Renal cortex interstitium (tissue), 11 donors: ENCODE data around the gene SKA2. TPM values are rescaled to one million over a fixed set of nuclear protein-coding genes. Genes with fewer than 3 reads are reported as not detected.

Source experiments
- DNase-seq, 11 donors: peaks; one replicate each; pipeline ENCODE4 v3.0.0-alpha.2; 2013; ENCODE audit warnings: low read depth in 9 of 11, low spot score in 4 of 11; ENCODE audit errors: extremely low read depth in 1 of 11
- polyA plus RNA-seq, 3 donors: library from polyadenylated mRNA; unstranded; fragments of 120-200 nt; gene quantifications; one replicate each; pipeline ENCODE4 v1.2.1, GENCODE V29; 2013; ENCODE audit not compliant: insufficient read length in 3 of 3

Gene SKA2
- polyA plus RNA-seq, 3 donors = 58.0 to 94.2 (median 73.0) TPM

GRCh38 chr17:59067340-59067739 is 87.6 kb downstream of the SKA2 start:
- no peak for DNase-seq

- no peak for DNase-seq
Observed at GRCh38 chr17:59062509-59062908, 92.5 kb downstream of the SKA2 start.

Other genes starting within 250 kb of the SKA2 start
- gene TRIM37, start 48.3 kb downstream of the SKA2 start, polyA plus RNA-seq = 10 to 100 TPM; 25.2 to 31.1 (median 27.7) TPM
- 10 to 100 TPM; 16.1 to 26.7 (median 20.9) TPM for gene PRR11, start 560 bp upstream of the SKA2 start, polyA plus RNA-seq
- gene SMG8, start 54.8 kb upstream of the SKA2 start, polyA plus RNA-seq = 10 to 100 TPM; 19.4 to 26.7 (median 23.3) TPM
- gene GDPD1, start 65.3 kb upstream of the SKA2 start, polyA plus RNA-seq = 10 to 100 TPM in 1 of 3 donors, 1 to 10 TPM in 2; 9.2 to 10.3 (median 9.5) TPM
- gene YPEL2, start 176.5 kb upstream of the SKA2 start, polyA plus RNA-seq = 10 to 100 TPM; 31.0 to 39.3 (median 34.7) TPM